ENCODE results near the gene DIP2B. TPM values are rescaled to one million over a fixed set of nuclear protein-coding genes. Genes with fewer than 3 reads are reported as not detected.

DIP2B gene
- total RNA-seq, 4 donors from 2014 or later: 27.9 to 31.8 (median 29.8) TPM

GRCh38 chr12:50690925-50691324 lies 186.1 kb downstream of the DIP2B start:
- TF ChIP-seq CTCF (IDR thresholded peaks at IDR 0.05; ENCODE audit: low read depth): no peak

GRCh38 chr12:50695961-50696360 lies 191.2 kb downstream of the DIP2B start:
- no peak for TF ChIP-seq CTCF (IDR thresholded peaks at IDR 0.05; ENCODE audit: low read depth)

GRCh38 chr12:50696931-50697330 lies 192.1 kb downstream of the DIP2B start:
- no peak for TF ChIP-seq CTCF (IDR thresholded peaks at IDR 0.05; ENCODE audit: low read depth)

- no peak for TF ChIP-seq CTCF (IDR thresholded peaks at IDR 0.05; ENCODE audit: low read depth)
These were observed 194.4 kb downstream of the DIP2B start for GRCh38 chr12:50699154-50699553.

GRCh38 chr12:50699940-50700339 lies 195.2 kb downstream of the DIP2B start:
- TF ChIP-seq CTCF (IDR thresholded peaks at IDR 0.05; ENCODE audit: low read depth): no peak

- no peak for TF ChIP-seq CTCF (IDR thresholded peaks at IDR 0.05; ENCODE audit: low read depth)
These were observed 201.8 kb downstream of the DIP2B start for GRCh38 chr12:50706606-50707005.

GRCh38 chr12:50707396-50707795 lies 202.6 kb downstream of the DIP2B start:
- TF ChIP-seq CTCF (IDR thresholded peaks at IDR 0.05; ENCODE audit: low read depth): no peak

All from subcutaneous adipose tissue (tissue), 4 donors.